Measurements from ENCODE around the gene RPH3AL. TPM values are rescaled to one million over a fixed set of nuclear protein-coding genes. Genes with fewer than 3 reads are reported as not detected.

RPH3AL gene
- total RNA-seq, 1 experiment from 2014 or later, result 3.0 TPM

GRCh38 chr17:388087-388486, 35.5 kb upstream of the RPH3AL start:
- Histone ChIP-seq H3K23ac (ENCODE audit: insufficient read length, low read depth, low read length) (no peak overlapping the region), H2BK15ac (ENCODE audit: low read depth, low read length) (no peak overlapping the region), H3K23me2 (ENCODE audit: insufficient read length, low read depth, low read length, poor library complexity, severe bottlenecking) (peaks cover 4% of the 10 kb centered on the region), H3K9ac (ENCODE audit: extremely low read depth, insufficient read length, low read length) (no peak overlapping the region), H4K5ac (ENCODE audit: insufficient read length, low read depth, low read length) (no peak overlapping the region), H3K4me1 (ENCODE audit: insufficient read depth, low read length) (no peaks in the 10 kb centered on the region; the same call in 1 of the 2 replicates), H3K79me2 (ENCODE audit: insufficient read depth, low read length) (no peaks in the 10 kb centered on the region), H2BK20ac (ENCODE audit: low read depth, low read length, poor library complexity, severe bottlenecking) (no peak overlapping the region), H3K4me2 (ENCODE audit: insufficient read depth, insufficient read length, low read length) (no peak overlapping the region), H3K18ac (ENCODE audit: insufficient read length, low read depth, low read length) (no peak overlapping the region), H3T11ph (ENCODE audit: low read length) (no peak overlapping the region), H3K27ac (ENCODE audit: insufficient read length, low read depth, low read length) (no peak overlapping the region), H3K27me3 (ENCODE audit: insufficient read depth, low read length) (peaks cover 10% of the 10 kb centered on the region; the same call in 1 of the 2 replicates), H2AFZ (ENCODE audit: low read length) (no peak overlapping the region), H2BK5ac (ENCODE audit: insufficient read length, low read length) (no peak overlapping the region), H4K91ac (ENCODE audit: insufficient read length, low read depth, low read length) (no peak overlapping the region), H2BK120ac (ENCODE audit: low read depth, low read length, poor library complexity, severe bottlenecking) (no peak overlapping the region), H2AK5ac (ENCODE audit: insufficient read length, low read length) (no peak overlapping the region), H3K9me3 (ENCODE audit: control insufficient read depth, low read depth, low read length) (no peaks in the 10 kb centered on the region), H3K79me1 (ENCODE audit: insufficient read depth, low read depth, low read length, poor library complexity, severe bottlenecking) (no peaks in the 10 kb centered on the region), H3K4ac (ENCODE audit: low read depth, low read length) (no peak overlapping the region), H4K20me1 (ENCODE audit: control insufficient read depth, insufficient read depth, insufficient read length) (no peaks in the 10 kb centered on the region), H4K8ac (replicated peaks; ENCODE audit: insufficient read length, low read depth, low read length) (no peak overlapping the region), H2BK12ac (ENCODE audit: insufficient read length, low read depth, low read length) (no peak overlapping the region), H3K14ac (ENCODE audit: insufficient read depth, low read length) (no peak overlapping the region), H3K56ac (ENCODE audit: insufficient read length, low read depth, low read length) (no peak overlapping the region)
- TF ChIP-seq CTCF (conservative IDR thresholded peaks at IDR 0.05), result no peak
- Mint-ChIP-seq H3K36me3 (ENCODE audit: insufficient read depth in 1 of 3, low read depth in 3 of 3) (peaks cover 0 to 8% (median 1%) of the 10 kb centered on the region in 3 experiments; a peak in 2 of 7 replicates), H3K27me3 (ENCODE audit: low read depth) (peaks cover 70% of the 10 kb centered on the region), H3K9me3 (peaks cover 4 to 11% of the 10 kb centered on the region in 2 experiments), H3K4me1 (peaks cover 22 to 32% of the 10 kb centered on the region in 2 experiments), H3K27ac (no peak overlapping the region), H3K4me3 (no peak overlapping the region; a peak in 1 of 5 replicates)
- no peak for DNase-seq
- no CpG with 5 or more reads among the region's 10 CpGs for WGBS (ENCODE audit: extremely low coverage, insufficient read length, low lambda C conversion rate)

All from H9 (cell line).